Measurements from ENCODE around the gene PODN.

DNA sequence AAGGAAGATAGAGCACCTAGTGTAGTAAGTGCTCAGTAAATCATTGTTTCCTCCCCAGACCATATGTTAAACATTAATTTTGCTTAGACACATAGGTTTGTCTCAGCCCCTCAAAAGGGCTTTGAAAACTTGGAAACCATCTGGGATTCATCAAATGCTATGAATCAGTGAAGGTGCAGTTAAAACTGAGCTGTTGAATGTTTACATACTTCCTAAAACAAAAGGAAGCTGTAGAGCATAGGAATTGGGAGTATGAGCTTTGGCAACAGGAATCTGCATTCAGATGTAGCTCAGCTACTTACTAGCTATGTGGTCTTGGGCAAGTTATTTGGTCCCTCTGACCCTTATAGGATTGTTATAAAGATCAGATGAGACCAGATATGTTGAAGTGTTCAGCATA is 18.7 kb upstream of the PODN start:
- TF ChIP-seq, protein P1, sequence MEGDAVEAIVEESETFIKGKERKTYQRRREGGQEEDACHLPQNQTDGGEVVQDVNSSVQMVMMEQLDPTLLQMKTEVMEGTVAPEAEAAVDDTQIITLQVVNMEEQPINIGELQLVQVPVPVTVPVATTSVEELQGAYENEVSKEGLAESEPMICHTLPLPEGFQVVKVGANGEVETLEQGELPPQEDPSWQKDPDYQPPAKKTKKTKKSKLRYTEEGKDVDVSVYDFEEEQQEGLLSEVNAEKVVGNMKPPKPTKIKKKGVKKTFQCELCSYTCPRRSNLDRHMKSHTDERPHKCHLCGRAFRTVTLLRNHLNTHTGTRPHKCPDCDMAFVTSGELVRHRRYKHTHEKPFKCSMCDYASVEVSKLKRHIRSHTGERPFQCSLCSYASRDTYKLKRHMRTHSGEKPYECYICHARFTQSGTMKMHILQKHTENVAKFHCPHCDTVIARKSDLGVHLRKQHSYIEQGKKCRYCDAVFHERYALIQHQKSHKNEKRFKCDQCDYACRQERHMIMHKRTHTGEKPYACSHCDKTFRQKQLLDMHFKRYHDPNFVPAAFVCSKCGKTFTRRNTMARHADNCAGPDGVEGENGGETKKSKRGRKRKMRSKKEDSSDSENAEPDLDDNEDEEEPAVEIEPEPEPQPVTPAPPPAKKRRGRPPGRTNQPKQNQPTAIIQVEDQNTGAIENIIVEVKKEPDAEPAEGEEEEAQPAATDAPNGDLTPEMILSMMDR (IDR thresholded peaks at IDR 0.05; ENCODE audit: insufficient read depth, low read length): no peak
- TF ChIP-seq, protein P2, sequence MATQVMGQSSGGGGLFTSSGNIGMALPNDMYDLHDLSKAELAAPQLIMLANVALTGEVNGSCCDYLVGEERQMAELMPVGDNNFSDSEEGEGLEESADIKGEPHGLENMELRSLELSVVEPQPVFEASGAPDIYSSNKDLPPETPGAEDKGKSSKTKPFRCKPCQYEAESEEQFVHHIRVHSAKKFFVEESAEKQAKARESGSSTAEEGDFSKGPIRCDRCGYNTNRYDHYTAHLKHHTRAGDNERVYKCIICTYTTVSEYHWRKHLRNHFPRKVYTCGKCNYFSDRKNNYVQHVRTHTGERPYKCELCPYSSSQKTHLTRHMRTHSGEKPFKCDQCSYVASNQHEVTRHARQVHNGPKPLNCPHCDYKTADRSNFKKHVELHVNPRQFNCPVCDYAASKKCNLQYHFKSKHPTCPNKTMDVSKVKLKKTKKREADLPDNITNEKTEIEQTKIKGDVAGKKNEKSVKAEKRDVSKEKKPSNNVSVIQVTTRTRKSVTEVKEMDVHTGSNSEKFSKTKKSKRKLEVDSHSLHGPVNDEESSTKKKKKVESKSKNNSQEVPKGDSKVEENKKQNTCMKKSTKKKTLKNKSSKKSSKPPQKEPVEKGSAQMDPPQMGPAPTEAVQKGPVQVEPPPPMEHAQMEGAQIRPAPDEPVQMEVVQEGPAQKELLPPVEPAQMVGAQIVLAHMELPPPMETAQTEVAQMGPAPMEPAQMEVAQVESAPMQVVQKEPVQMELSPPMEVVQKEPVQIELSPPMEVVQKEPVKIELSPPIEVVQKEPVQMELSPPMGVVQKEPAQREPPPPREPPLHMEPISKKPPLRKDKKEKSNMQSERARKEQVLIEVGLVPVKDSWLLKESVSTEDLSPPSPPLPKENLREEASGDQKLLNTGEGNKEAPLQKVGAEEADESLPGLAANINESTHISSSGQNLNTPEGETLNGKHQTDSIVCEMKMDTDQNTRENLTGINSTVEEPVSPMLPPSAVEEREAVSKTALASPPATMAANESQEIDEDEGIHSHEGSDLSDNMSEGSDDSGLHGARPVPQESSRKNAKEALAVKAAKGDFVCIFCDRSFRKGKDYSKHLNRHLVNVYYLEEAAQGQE (IDR thresholded peaks at IDR 0.05; ENCODE audit: insufficient replicate concordance, low read depth): no peak
- TF ChIP-seq POLR2AphosphoS5 (IDR thresholded peaks at IDR 0.05; ENCODE audit: low read depth): no peak
- TF ChIP-seq GABPA (IDR thresholded peaks at IDR 0.05; ENCODE audit: low read depth): no peak
- no peak for TF ChIP-seq SPI1 (IDR thresholded peaks at IDR 0.05; ENCODE audit: borderline replicate concordance, low read depth)

Measured in HL-60 (cell line).